Measurements from ENCODE around the gene MS4A1. TPM values are rescaled to one million over a fixed set of nuclear protein-coding genes. Genes with fewer than 3 reads are reported as not detected.

The MS4A1 gene
- total and polyA plus RNA-seq, 12 donors, result 0.07 to 1.0 (median 0.47) TPM; not detected in 2

GRCh38 chr11:60429272-60429671 is 26.4 kb upstream of the MS4A1 start, which contains the start of gene MS4A5:
MS4A5 (plus strand) TSS chr11:60429572; CDS start chr11:60429675, 103 bp downstream.
- Histone ChIP-seq H3K4me1 (replicated peaks in 1 of 2) (no peaks in the 10 kb centered on the region), H3K27ac (no peak within 1 kb of the TSS), H3K9me3 (replicated peaks in 1 of 3) (no peaks in the 10 kb centered on the region), H3K27me3 (no peaks in the 10 kb centered on the region), H3K4me3 (no peak within 1 kb of the TSS), H3K36me3 (replicated peaks in 1 of 2) (no peaks in the 10 kb centered on the region)
- no peak for TF ChIP-seq POLR2A (IDR thresholded peaks at IDR 0.05)
- TF ChIP-seq, protein P1, sequence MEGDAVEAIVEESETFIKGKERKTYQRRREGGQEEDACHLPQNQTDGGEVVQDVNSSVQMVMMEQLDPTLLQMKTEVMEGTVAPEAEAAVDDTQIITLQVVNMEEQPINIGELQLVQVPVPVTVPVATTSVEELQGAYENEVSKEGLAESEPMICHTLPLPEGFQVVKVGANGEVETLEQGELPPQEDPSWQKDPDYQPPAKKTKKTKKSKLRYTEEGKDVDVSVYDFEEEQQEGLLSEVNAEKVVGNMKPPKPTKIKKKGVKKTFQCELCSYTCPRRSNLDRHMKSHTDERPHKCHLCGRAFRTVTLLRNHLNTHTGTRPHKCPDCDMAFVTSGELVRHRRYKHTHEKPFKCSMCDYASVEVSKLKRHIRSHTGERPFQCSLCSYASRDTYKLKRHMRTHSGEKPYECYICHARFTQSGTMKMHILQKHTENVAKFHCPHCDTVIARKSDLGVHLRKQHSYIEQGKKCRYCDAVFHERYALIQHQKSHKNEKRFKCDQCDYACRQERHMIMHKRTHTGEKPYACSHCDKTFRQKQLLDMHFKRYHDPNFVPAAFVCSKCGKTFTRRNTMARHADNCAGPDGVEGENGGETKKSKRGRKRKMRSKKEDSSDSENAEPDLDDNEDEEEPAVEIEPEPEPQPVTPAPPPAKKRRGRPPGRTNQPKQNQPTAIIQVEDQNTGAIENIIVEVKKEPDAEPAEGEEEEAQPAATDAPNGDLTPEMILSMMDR (IDR thresholded peaks at IDR 0.05), result no peak
- WGBS, 4 donors, result 86 to 95% (median 94%) methylated on average over 5 of the region's 5 CpGs
- intact Hi-C loops (cut with DNase I), result no loop called here
- no peak for DNase-seq

DNA sequence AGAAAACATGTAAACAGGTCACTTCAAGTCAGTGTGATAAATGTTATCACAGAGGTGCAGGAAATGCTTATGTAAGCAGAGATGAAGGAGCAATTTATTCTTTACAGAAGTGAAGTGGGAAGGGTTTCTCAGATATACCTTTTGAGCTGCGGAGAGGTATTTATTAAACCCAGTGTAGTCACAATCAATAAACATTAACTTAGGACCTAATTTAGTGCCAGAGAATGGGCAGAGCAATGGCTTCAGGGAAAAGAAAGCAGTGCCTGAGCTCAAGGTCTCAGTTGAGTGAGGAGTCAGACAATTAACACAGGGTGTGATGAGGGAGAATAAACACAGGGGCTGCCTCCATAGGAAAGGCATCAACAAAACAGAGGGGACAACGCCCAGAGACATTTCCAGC is 24.4 kb upstream of the MS4A1 start:
- Histone ChIP-seq H3K4me1 (replicated peaks in 1 of 2) (no peaks in the 10 kb centered on the region), H3K27me3 (no peaks in the 10 kb centered on the region), H3K36me3 (replicated peaks in 1 of 2) (no peaks in the 10 kb centered on the region), H3K4me3 (no peak overlapping the region), H3K27ac (no peak overlapping the region), H3K9me3 (replicated peaks in 1 of 3) (no peaks in the 10 kb centered on the region)
- no peak for TF ChIP-seq POLR2A (IDR thresholded peaks at IDR 0.05)
- TF ChIP-seq, protein P1 (IDR thresholded peaks at IDR 0.05), result no peak
- intact Hi-C loops (cut with DNase I), result no loop called here
- WGBS, 4 donors, result 64 to 84% (median 74%) methylated on average over 2 of the region's 2 CpGs
- no peak for DNase-seq

DNA sequence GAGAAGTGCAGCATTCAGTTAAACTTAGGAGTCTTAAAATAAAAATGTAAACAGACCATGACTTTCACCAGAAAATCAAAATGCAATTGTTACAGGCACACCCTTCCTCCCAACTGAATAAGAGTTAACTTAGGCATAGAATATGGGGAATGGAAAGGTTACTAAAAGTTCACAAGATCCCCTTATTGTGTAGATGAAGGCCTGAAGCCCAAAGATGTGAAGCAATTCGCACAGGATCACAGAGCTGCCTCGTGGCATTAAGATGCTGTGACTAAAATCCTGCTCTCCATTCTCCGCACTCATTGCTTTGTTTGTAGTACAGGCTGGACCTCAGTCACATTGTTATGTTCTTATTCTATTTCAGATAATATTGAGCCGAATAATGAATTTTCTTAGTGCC is 22.2 kb upstream of the MS4A1 start:
- no peak for DNase-seq
- Histone ChIP-seq H3K4me3 (no peak overlapping the region), H3K36me3 (replicated peaks in 1 of 2) (no peaks in the 10 kb centered on the region), H3K27ac (no peak overlapping the region), H3K27me3 (no peaks in the 10 kb centered on the region), H3K4me1 (replicated peaks in 1 of 2) (no peaks in the 10 kb centered on the region), H3K9me3 (replicated peaks in 1 of 3) (no peaks in the 10 kb centered on the region)
- intact Hi-C loops (cut with DNase I), result no loop called here
- WGBS, 4 donors, result 60 to 78% (median 67%) methylated on average over 4 of the region's 4 CpGs
- TF ChIP-seq, protein P1 (IDR thresholded peaks at IDR 0.05), result no peak
- no peak for TF ChIP-seq POLR2A (IDR thresholded peaks at IDR 0.05)

- no peaks in the 10 kb centered on the region for H3K36me3 ChIP-seq (replicated peaks in 1 of 2)
- H3K4me3 ChIP-seq, result no peak overlapping the region
- H3K27me3 ChIP-seq, result no peaks in the 10 kb centered on the region
- H3K9me3 ChIP-seq (replicated peaks in 1 of 3), result no peaks in the 10 kb centered on the region
- intact Hi-C loops (cut with DNase I), result no loop called here
- no peaks in the 10 kb centered on the region for H3K4me1 ChIP-seq (replicated peaks in 1 of 2)
- no peak for DNase-seq
- no peak overlapping the region for H3K27ac ChIP-seq
- TF ChIP-seq POLR2A (IDR thresholded peaks at IDR 0.05), result no peak
- TF ChIP-seq, protein P1 (IDR thresholded peaks at IDR 0.05), result no peak
Measured at GRCh38 chr11:60447070-60447469, 8.6 kb upstream of the MS4A1 start.
